ENCODE data around the gene SNAI1. TPM values are rescaled to one million over a fixed set of nuclear protein-coding genes. Genes with fewer than 3 reads are reported as not detected.

Gene SNAI1
- total RNA-seq, 3 donors from 2014 or later (not counting 1 experiment from before 2014, with no cell fraction given), result 1.5 to 2.4 (median 2.1) TPM

- DNase-seq, result no peak
- H3K4me1 ChIP-seq (ENCODE audit: control insufficient read depth, insufficient read depth, low read length), result peaks cover 28% of the 10 kb centered on the region
- no peaks in the 10 kb centered on the region for H3K9me3 ChIP-seq (ENCODE audit: control insufficient read depth, insufficient read depth, low read length)
- H3K4me3 Mint-ChIP-seq, result no peak overlapping the region
- H3K27me3 Mint-ChIP-seq (ENCODE audit: low read depth in 2 of 2), result peaks cover 0 to 9% of the 10 kb centered on the region in 2 donors
- peaks cover 3% of the 10 kb centered on the region for H3K27me3 ChIP-seq (ENCODE audit: control insufficient read depth, insufficient read depth, low read length)
- no peak overlapping the region for H3K4me3 ChIP-seq (ENCODE audit: low read length)
- no peaks in the 10 kb centered on the region for H3K36me3 Mint-ChIP-seq
- ATAC-seq, result no peak
- intact Hi-C loops (cut with micrococcal nuclease), result loop anchor here (1.0 to 2.0 kb wide), 3 partner anchors 93 to 190 kb away; no protein-coding TSS in a partner anchor
- no peak for TF ChIP-seq CTCF (IDR thresholded peaks at IDR 0.05)
- H3K36me3 ChIP-seq (ENCODE audit: control insufficient read depth, insufficient read depth, low read length), result no peaks in the 10 kb centered on the region
- WGBS (ENCODE audit: insufficient coverage), result 100% methylated on average over 2 of the region's 3 CpGs
- H3K27ac Mint-ChIP-seq, result no peak overlapping the region
- H3K9me3 Mint-ChIP-seq, result no peaks in the 10 kb centered on the region
- H3K4me1 Mint-ChIP-seq, result peaks cover 0 to 32% of the 10 kb centered on the region in 2 donors
- no peak overlapping the region for H3K27ac ChIP-seq (ENCODE audit: low read length)
These were observed 4.1 kb upstream of the SNAI1 start for GRCh38 chr20:49978685-49979029.

GRCh38 chr20:49979030-49979832 is 3.5 kb upstream of the SNAI1 start:
- H3K27me3 ChIP-seq (ENCODE audit: control insufficient read depth, insufficient read depth, low read length), result peaks cover 4% of the 10 kb centered on the region
- DNase-seq (peak; percentile 68 to 84), ATAC-seq (peak; percentile 56 to 75 (median 62))
- H3K36me3 ChIP-seq (ENCODE audit: control insufficient read depth, insufficient read depth, low read length), result no peaks in the 10 kb centered on the region
- H3K36me3 Mint-ChIP-seq, result no peaks in the 10 kb centered on the region
- peaks cover 5 to 37% of the 10 kb centered on the region in 2 donors for H3K4me1 Mint-ChIP-seq
- no peaks in the 10 kb centered on the region for H3K9me3 Mint-ChIP-seq
- intact Hi-C loops (cut with micrococcal nuclease), result loop anchor here (1.0 to 2.0 kb wide), 3 partner anchors 92 to 190 kb away; no protein-coding TSS in a partner anchor
- H3K4me1 ChIP-seq (ENCODE audit: control insufficient read depth, insufficient read depth, low read length), result peaks cover 30% of the 10 kb centered on the region
- no peak overlapping the region for H3K4me3 Mint-ChIP-seq
- no peak overlapping the region for H3K27ac ChIP-seq (ENCODE audit: low read length)
- 18% methylated on average over 36 of the region's 37 CpGs for WGBS (ENCODE audit: insufficient coverage)
- peak; percentile 100 for TF ChIP-seq CTCF (IDR thresholded peaks at IDR 0.05)
- H3K4me3 ChIP-seq (ENCODE audit: low read length), result no peak overlapping the region
- H3K27ac Mint-ChIP-seq, result no peak overlapping the region
- H3K9me3 ChIP-seq (ENCODE audit: control insufficient read depth, insufficient read depth, low read length), result no peaks in the 10 kb centered on the region
- peaks cover 0 to 5% of the 10 kb centered on the region in 2 donors for H3K27me3 Mint-ChIP-seq (ENCODE audit: low read depth in 2 of 2)

GRCh38 chr20:49980140-49981008 is 2.4 kb upstream of the SNAI1 start:
- H3K36me3 ChIP-seq (ENCODE audit: control insufficient read depth, insufficient read depth, low read length), result no peaks in the 10 kb centered on the region
- H3K27ac ChIP-seq (ENCODE audit: low read length), result no peak overlapping the region
- intact Hi-C loops (cut with micrococcal nuclease), result no loop called here
- H3K9me3 ChIP-seq (ENCODE audit: control insufficient read depth, insufficient read depth, low read length), result no peaks in the 10 kb centered on the region
- Mint-ChIP-seq H3K27ac (no peak overlapping the region), H3K4me3 (no peak overlapping the region), H3K4me1 (peaks cover 5 to 37% of the 10 kb centered on the region in 2 donors), H3K9me3 (no peaks in the 10 kb centered on the region), H3K27me3 (ENCODE audit: low read depth in 2 of 2) (peaks cover 0 to 5% of the 10 kb centered on the region in 2 donors), H3K36me3 (no peaks in the 10 kb centered on the region)
- H3K4me1 ChIP-seq (ENCODE audit: control insufficient read depth, insufficient read depth, low read length), result peaks cover 30% of the 10 kb centered on the region
- DNase-seq (no peak), ATAC-seq (no peak)
- no peak overlapping the region for H3K4me3 ChIP-seq (ENCODE audit: low read length)
- peaks cover 4% of the 10 kb centered on the region for H3K27me3 ChIP-seq (ENCODE audit: control insufficient read depth, insufficient read depth, low read length)
- WGBS (ENCODE audit: insufficient coverage), result 77% methylated on average over 11 of the region's 11 CpGs
- TF ChIP-seq CTCF (IDR thresholded peaks at IDR 0.05), result no peak

Data from natural killer cell (primary cell).